ENCODE data around the gene GALNS.

Gene GALNS

GRCh38 chr16:88769617-88770460 lies 86.9 kb downstream of the GALNS start:
- TF ChIP-seq CTCF (IDR thresholded peaks at IDR 0.05; ENCODE audit: borderline replicate concordance, control extremely low read depth, extremely low read depth, insufficient read depth, missing control alignments) = no peak
- in situ Hi-C loops (cut with MboI; ENCODE audit: low sequenced_read_pairs, unreplicated experiment) = no loop called here
- DNase-seq (ENCODE audit: low spot score) = peak; percentile 90

- TF ChIP-seq CTCF (IDR thresholded peaks at IDR 0.05; ENCODE audit: borderline replicate concordance, control extremely low read depth, extremely low read depth, insufficient read depth, missing control alignments) = no peak
- in situ Hi-C loops (cut with MboI; ENCODE audit: low sequenced_read_pairs, unreplicated experiment) = no loop called here
- no peak for DNase-seq (ENCODE audit: low spot score)
Observed at GRCh38 chr16:88768071-88768783, 88.5 kb downstream of the GALNS start.

- no peak for TF ChIP-seq CTCF (IDR thresholded peaks at IDR 0.05; ENCODE audit: borderline replicate concordance, control extremely low read depth, extremely low read depth, insufficient read depth, missing control alignments)
- in situ Hi-C loops (cut with MboI; ENCODE audit: low sequenced_read_pairs, unreplicated experiment) = no loop called here
- no peak for DNase-seq (ENCODE audit: low spot score)
Observed at GRCh38 chr16:88767546-88768070, 89.1 kb downstream of the GALNS start.

- no peak for TF ChIP-seq CTCF (IDR thresholded peaks at IDR 0.05; ENCODE audit: borderline replicate concordance, control extremely low read depth, extremely low read depth, insufficient read depth, missing control alignments)
- no peak for DNase-seq (ENCODE audit: low spot score)
- in situ Hi-C loops (cut with MboI; ENCODE audit: low sequenced_read_pairs, unreplicated experiment) = no loop called here
Observed at GRCh38 chr16:88766975-88767374, 89.8 kb downstream of the GALNS start.

- TF ChIP-seq CTCF (IDR thresholded peaks at IDR 0.05; ENCODE audit: borderline replicate concordance, control extremely low read depth, extremely low read depth, insufficient read depth, missing control alignments) = no peak
- in situ Hi-C loops (cut with MboI; ENCODE audit: low sequenced_read_pairs, unreplicated experiment) = no loop called here
- no peak for DNase-seq (ENCODE audit: low spot score)
Observed at GRCh38 chr16:88764913-88765349, 91.8 kb downstream of the GALNS start.

- no peak for TF ChIP-seq CTCF (IDR thresholded peaks at IDR 0.05; ENCODE audit: borderline replicate concordance, control extremely low read depth, extremely low read depth, insufficient read depth, missing control alignments)
- in situ Hi-C loops (cut with MboI; ENCODE audit: low sequenced_read_pairs, unreplicated experiment) = no loop called here
Observed at GRCh38 chr16:88764080-88764479, 92.7 kb downstream of the GALNS start.

More at GRCh38 chr16:88764080-88764479, 92.7 kb downstream of the GALNS start:
- no peak for DNase-seq (ENCODE audit: low spot score)
